ENCODE measurements around the gene UTP25.

UTP25 gene

DNA sequence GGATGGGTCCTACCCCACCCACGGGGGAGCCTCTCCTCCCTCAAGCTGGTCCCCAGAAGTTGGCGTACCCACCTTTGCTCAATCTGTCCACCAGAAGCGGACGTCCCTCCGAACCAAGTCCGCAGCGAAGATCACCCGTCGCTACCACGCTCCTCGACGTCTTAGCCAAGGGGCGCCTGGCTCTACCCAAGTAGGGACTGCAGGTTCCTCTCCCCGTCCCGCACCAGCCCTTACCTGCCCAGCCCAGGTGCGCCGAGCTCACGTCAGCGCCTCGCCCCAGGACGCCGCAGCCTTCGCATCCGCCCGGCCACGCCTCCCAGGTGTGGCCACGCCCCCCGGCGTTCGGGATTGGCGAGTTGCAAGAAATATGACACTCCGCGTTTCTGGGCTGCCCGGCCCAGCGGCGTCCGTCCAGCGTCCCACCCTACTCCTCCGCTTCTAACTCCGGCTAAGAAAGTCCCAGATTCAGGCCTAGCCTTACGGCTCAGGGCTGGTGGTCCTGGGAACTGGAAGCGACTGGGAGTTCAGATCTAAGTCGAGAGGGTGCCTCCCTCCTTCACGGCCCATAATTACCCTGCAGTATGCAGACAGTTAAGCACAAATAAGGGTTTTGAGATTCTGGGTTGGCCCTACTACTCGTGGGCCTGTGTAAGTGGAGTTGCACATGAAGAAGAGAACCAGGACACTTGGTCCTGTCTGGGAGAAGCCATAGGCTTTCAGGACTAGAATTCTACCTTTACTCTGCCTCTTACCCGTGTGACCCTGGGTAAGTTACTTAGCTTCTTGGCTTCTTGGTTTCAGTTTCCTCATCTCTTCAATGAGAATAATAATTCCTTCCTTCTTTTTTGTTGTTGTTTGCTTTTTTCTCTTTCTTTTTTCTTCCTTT lies 21.7 kb upstream of the UTP25 start, which contains the start of gene IRF6:
Gene IRF6 (minus strand): TSS at position 268 of the 886 bp plus-strand sequence. CDS start 4,729 bp downstream, outside the sequence.
- peak; percentile 60 for DNase-seq (ENCODE audit: low read depth)

DNA sequence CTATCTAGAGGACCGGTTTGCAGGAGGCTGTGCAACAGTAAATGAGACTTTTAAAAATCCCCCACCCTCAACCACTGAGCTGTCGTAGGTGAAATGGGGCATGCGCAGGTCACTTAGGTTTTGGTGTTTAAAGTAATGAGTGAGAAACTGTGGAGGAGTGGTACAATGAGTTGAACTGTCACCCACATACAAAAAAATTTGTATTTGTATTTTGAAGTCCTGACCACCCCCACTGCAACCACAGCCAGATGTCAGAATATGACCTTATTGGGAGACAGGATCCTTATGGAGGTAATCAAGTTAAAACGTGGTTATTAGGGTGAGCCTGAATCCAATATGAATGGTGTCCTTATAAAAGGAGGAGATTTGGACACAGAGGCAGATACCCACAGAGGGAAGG lies 20.3 kb upstream of the UTP25 start:
- no peak for DNase-seq (ENCODE audit: low read depth)

DNA sequence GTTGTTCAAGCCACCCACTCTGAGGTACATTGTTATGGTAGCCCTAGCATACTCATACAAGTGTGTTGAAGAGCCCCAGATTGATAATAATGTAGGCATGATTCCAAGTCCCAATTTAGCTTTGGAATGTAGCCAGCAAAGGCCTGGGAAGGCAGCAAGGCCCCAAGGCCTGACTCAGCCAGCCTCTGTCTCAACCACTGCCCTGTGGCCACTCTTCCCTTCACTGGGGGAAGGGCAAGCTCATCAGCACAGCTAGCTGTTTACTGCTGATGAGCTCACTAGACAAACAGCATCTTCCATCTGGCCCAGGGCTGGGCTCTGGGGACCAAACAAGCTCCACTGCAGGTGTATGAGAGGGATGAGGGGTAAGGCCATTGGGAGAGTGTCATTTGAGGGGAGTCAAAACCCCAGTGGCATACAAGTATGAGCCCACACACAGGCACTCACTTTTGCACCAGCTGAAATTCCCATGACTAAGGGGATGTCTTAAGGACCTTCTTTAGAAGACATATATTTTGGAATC lies 19.7 kb upstream of the UTP25 start:
- no peak for DNase-seq (ENCODE audit: low read depth)

DNA sequence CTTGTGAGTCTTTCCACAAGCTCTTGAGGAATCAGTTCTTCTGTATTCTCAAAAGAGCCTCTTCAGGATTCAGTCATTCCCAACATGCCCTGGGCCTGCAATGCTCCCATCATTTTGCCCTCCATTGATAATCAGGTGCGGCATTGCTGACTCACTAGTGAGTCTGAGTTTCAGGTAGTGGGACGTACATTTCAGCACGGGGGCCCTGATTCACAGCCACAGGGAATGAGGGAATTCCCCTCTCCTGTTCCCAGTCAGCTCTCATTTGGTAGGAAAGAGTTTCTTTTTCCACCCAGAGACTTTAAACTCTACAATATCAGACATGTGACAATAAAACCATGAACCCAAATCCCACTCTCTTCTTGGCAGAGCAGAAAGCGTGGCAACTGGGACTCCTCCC lies 18.2 kb upstream of the UTP25 start:
- DNase-seq (ENCODE audit: low read depth): no peak

DNA sequence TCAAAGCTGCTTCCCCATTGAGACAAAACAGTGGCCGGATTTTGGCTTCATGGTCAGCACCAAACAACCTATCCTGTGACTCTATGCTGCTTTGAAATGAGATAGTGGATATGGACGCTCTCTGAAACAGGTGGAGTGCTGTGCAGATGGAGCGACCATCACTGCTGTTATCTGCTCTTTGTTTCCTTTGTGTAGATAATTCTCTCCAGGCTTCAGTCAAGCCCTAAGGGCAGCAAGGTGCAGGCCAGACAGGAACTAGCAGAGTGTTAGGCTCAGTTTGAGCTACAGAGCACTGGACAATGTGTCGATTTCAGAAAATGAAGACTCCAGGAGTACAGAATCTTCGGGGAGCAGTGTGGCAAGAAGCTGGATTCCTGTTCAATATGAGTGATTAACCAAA lies 17.0 kb upstream of the UTP25 start:
- no peak for DNase-seq (ENCODE audit: low read depth)

DNA sequence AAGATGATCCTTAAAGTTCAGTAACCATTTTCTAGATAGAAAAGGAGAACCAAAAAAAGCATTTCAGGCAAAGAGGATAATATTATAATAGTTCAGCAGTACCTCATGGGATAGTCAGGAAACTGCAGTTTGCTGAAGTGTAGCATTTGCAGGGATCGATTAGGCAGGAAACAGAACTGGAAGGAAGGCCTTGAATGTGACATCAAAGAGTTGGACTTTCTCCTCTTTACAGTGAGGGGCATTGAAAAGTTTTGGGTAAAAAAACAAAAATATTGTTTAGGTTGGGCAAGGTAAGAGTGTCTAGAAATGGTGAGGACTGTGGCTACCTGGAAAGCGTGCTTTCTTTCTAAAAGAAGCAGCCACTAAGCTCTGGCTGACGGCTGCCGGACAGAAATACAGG lies 13.9 kb upstream of the UTP25 start:
- no peak for DNase-seq (ENCODE audit: low read depth)

DNA sequence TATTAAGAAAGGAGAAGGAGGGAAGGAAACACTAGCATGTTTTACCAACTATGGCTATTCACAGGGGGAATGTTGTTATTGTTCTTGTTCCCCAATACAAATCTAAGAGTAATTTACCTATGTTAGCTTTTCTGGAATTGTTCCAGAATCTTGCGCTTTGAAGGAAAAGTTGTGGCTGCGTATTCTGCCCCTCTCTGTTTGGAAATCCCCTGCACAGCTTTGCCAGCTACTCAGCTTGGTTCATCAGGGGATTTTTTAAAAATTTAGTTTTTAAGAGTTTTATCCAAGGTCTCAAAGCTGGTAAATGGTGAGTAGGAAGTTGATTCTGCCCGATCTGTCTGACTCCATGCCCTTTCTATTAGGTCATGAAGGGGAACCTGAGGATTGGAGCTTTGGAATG lies 12.3 kb upstream of the UTP25 start:
- no peak for DNase-seq (ENCODE audit: low read depth)

DNA sequence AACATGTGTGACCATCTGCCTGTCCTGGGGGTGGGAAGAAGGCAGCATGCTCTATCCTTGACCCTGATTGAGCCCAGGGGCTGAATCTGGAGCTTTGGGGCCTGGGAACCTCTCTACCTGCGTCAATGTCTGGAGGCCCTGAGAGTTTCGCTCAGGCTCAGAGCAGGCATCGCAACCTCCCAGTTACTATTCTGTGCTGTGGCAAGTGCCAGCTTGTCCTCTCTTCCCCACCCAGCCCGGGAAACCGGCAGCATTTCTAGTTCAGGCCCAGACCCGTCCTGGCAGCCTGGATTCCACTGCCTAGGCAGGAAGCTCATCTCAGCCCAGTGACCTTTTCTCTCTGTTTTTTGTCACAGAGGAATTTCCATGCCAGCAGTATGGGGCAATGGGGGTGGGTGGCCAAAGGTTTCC lies 11.8 kb upstream of the UTP25 start:
- no peak for DNase-seq (ENCODE audit: low read depth)

DNA sequence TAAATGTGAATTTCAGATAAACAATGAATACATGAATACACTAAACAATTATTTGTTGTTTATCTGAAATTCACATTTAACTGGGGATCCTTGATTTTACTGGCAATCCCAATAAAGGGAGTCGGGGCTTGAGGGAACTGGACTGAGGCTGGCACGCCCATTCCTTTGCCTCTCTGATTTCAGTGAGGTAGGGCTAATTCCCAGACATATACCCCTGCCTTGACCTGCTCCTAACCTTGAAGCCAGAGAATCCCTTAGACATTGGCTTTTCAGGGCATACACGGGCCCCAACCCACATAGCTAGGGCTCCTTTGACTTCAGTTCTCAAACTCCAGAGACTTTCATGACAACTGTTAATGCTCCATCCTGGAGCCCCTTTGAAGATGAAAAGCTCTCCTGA lies 10.8 kb upstream of the UTP25 start:
- DNase-seq (ENCODE audit: low read depth): no peak

DNA sequence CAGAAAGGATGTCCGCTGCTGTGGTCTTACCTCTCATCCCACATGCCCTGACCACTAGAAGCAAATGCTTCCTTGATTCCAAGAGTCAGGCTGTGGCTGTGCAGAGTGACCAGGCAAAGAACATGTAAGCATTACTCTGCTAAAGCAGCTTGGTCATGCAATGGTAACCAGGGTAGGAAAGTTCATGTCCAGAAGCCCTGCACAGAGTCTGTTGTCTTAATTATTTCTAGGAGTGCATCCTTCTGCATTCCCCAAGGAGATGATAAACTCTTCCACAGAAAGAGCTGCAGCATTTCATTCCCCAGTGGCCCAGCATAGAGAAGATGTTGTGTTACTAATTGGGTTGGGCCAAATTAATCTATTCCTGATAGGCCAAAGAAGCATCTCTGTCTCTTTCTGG lies 10.1 kb upstream of the UTP25 start:
- DNase-seq (ENCODE audit: low read depth): no peak

DNA sequence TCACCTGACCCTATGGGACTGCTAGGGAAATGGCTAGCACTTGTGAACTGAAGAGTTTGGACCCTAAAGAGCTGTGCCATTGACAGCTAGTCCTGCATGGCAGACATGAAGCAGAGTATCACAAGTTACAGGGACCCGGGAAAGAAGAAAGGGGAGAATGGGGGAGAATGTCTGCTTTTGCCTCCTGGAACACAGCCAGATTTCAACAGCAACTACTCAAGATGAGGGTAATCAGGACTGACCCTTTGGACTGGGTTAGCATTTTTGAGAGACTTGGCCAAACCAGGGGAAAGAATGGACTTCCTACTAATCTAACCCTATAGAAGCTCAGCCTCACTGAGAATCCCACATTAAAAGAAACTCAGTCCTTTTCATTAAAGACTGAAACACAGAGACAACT lies 8.7 kb upstream of the UTP25 start:
- no peak for DNase-seq (ENCODE audit: low read depth)

DNA sequence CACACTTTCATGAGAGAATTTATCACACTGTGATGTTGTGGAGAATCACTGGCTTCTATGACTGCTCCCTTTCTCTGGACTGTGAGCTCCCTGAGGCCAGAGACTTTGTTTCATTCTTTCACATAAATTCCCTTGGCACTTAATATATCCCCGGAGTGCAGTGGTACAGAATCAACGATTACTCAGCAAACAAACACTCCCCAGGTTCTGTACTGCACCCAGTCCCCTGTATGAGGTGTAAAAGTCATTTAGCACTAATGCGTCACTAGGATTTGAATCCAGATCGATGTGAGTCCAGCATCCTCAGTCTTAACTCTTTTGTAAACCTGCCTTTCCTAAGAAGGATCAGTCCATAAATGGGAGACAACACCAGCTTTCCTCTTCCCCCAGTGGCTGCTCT lies 6.8 kb upstream of the UTP25 start:
- no peak for DNase-seq (ENCODE audit: low read depth)

DNA sequence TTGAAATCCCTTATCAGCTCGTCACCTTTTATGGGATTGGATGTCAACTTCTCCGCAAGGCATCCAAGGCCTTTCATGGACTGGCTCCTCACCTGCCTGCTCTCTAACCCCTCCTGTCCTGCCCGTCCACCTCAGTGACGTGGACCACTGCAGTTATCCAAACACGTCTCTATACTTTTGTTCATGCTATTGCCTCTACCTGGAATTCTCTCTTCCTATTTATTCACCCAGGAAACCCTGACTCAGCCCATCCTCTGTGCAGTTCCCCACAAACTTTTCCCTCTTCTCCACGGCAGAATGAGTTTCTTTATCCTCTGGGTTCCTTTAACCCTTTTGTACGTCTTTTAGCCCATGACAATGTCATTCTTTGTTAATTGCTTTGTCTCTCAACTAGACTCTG lies 5.1 kb upstream of the UTP25 start:
- no peak for DNase-seq (ENCODE audit: low read depth)

DNA sequence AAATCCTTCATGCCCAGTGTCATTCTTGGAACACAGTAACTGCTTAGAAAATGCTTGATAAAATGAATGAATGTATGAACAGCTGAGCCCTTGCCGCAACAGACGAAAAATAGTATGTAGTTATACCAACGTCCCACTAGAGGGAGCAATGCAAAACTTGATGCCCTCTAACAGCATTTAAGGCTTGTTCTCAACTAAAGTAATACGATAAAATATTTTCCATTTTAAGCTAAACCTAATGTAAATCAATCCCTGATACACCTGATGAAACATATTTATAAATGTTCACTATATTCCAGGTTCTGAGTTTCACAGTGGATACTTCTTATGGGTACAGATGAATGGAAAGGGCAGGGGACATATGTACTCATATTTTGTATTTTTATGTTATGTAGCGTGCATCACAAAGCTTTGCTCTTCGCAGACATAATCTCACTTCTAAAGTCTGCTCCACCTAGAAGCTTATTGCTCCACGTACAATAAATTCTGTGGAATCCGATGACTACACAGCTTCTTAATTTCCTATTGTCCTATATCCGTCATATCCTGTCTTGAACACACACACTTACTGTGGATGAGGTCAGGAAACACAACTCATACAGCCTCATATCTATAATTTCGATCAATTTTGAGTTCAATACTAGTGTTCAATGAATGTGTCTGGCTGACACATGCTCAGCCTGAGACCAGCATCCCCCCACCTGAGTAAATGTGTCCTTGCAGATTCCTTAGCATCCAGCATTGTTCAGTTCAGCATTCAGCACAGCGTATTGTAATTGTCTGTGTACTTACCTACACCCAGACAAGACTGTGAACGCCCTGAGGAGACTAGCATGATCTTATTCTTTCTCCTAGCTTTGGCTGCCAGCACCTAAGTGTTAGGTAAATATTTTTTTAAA lies 4.4 kb upstream of the UTP25 start:
- no peak for DNase-seq (ENCODE audit: low read depth)

DNA sequence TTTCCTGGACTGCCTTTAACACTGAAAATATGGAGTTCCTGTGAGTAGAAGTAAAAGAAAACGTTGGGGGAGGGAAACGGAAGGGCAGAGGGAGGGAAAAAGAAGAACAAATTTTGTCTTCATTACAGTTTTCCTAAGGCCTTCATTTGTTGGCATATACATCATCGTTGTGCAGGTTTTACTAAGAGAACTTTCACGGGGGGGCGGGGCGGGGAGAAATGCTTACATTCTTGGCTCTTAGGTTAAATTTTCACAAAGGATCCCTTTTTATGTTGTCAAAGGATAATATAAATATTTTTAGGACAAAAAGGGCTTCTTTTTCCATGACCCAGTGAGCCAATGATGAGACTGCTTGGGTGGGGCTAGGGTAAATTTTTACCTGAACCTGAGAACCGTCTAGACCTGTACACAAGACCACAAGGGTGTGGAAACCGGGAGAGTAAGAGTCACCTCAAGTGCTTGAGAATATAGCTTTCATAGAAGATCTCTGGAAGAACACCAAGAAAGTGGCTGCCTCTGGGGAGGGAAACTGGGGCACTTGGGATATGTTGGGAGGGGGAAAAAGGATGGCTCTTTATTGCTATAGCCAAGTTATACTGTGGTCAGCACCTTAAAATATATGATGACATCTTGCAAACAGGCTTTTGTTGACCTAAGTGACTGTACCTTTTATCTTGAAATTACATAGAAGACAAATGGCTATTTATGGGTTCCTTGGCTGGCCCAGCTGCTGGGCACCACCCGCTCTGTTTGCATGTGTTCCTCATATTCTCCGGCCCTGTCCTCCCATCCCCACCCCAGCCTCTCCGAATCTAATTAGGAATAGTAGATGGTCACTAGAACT lies 2.0 kb upstream of the UTP25 start:
- DNase-seq (ENCODE audit: low read depth): no peak

DNA sequence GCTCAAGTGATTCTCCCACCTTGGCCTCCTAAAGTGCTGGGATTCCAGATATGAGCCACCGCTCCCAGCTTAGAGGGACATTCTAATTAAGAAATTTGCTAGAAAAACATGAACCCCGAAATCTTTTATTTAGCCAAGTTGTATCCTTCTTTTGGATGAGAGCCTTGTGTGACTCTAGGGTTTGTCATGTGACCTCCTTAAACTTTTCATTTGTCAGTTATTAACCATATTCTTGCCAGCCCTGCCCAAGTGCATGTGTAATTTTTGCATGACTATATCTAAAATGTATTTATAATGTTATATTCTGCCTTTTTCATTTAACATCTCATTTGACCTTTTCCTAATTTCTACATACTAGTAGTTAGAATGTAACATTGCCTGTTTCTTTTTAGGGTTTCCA lies 1.9 kb downstream of the UTP25 start:
- DNase-seq (ENCODE audit: low read depth): no peak

DNA sequence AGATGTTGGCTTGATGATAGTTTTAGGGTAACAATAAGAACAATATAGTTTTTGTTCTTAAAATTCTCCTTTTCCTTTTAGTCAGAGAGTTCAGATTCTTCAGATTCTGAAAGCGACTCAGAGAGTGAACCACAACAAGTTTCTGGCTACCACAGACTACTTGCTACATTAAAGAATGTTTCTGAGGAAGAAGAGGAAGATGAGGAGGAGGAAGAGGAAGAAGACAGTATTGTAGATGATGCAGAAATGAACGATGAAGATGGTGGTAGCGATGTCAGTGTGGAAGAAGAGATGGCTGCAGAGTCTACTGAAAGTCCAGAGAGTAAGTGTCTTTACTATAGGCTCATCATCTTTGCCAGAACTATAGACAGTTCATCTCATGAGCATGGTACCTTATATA lies 3.0 kb downstream of the UTP25 start:
- DNase-seq (ENCODE audit: low read depth): no peak

DNA sequence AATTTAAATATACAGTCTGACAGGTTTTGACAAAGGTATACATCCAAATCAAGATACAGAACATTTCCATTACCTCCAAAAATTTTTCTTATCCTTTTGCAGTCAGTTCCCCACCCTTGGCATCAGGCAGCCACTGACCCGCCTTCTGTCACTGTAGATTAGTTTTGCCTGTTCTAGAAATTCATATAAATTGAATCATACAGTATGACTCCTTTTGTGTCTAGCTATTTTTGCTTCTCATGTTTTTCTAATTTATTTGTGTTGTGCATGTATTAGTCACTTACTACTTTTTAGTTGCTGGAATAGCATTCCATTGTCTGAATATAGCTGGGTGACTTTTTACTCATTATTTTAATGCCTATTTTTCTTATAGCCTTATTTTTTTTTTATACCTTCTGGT lies 3.8 kb downstream of the UTP25 start:
- no peak for DNase-seq (ENCODE audit: low read depth)

DNA sequence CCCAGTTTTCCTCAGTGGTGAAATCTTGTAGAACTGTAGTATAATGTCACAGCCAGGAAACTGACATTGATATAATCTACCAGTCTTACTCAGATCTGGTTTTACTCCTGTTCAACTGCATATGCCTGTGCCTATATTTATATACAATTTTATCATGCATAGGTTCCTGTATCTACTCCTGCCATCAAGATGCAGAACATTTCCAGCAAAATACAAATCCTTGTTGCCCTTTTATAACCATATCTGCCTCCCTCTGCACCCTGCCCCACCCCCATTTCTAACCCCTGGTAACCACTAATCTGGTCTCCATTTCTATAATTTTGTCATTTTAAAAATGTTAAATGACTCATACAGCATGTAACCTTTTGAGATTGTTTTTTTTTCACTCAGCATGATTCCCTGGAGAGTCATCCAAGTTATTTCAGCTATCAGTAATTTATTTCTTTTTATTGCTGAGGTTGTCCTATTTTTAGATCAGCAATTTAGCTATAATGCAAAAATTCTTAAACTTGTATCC lies 8.1 kb downstream of the UTP25 start:
- no peak for DNase-seq (ENCODE audit: low read depth)

DNA sequence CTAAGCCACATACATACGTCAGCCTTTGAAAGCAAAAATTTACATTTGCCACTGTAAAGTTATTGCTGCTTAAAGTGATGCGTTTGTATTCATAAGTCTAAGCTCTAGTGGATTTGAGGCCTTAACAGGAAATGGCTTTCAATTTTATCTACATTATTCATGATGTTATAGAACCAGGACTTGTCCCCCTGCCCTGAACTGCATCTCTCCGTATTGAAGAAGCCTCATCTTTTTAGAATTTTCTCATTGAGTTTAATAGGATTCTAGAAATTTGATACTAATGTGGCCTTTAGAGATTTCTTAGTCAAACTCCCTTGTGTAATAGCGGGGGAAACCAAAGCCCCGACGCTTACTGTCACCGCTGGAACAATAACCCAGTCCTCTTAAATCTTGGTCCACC lies 9.9 kb downstream of the UTP25 start:
- DNase-seq (ENCODE audit: low read depth): no peak

DNA sequence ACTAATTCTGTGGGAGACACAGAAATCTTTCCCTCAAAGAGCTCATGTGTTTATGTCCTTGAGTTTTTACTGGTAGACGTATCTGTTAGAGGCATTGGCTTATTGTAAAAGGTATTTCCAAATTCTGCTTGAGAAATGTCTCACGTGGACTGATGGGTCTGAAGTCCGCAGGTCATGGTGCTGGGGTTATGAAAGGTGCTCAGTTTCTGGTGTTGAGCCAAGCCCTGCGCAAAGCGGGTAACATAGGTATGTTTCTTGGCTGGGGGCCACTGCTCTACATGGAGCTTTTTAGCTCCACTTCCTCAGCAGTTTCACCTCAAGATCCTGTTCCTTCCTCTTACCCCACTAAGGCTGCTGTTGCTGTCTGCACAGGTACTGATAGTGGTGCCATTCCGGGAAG lies 10.8 kb downstream of the UTP25 start:
- no peak for DNase-seq (ENCODE audit: low read depth)
